B cell (primary cell): ENCODE data around the gene PSMB10.

Experiments
- CTCF ChIP-seq: fragments of 200-600 bp; IDR thresholded peaks from one replicate; pipeline ENCODE4 v1.8.0; 2022; ENCODE audit warnings: antibody characterized with exemption, mild to moderate bottlenecking
- EZH2 ChIP-seq: IDR thresholded peaks from 2 replicates; pipeline ENCODE4 v1.6.1; 2012; ENCODE audit warnings: borderline replicate concordance, low read depth, mild to moderate bottlenecking, moderate library complexity, low read length; ENCODE audit not compliant: insufficient read depth, poor library complexity, severe bottlenecking

DNA sequence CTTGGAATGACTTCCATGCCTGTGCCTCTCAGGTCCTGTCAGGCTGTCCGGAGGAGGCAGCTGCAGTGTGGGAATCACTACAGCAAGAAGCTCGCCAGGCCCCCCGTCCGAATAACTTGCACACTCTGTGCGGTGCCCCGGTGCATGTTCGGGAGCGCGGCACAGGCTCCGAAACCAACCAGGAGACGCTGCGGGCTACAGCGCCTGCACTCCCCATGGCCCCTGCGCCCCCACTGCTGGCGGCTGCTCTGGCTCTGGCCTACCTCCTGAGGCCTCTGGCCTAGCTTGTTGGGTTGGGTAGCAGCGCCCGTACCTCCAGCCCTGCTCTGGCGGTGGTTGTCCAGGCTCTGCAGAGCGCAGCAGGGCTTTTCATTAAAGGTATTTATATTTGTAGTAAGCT lies 50.7 kb downstream of the PSMB10 start:
- TF ChIP-seq CTCF (no peak), EZH2 (no peak)
